ENCODE measurements around the gene VANGL2.

Gene VANGL2

GRCh38 chr1:160429125-160429561, 28.8 kb downstream of the VANGL2 start:
- DNase-seq: peak in 1 of 2 donors; percentile 51

GRCh38 chr1:160429702-160430535, 29.6 kb downstream of the VANGL2 start:
- DNase-seq: peak; percentile 49 to 79

GRCh38 chr1:160431006-160431405, 30.6 kb downstream of the VANGL2 start:
- DNase-seq: no peak

- DNase-seq: no peak
Observed at GRCh38 chr1:160431571-160431970, 31.2 kb downstream of the VANGL2 start.

- DNase-seq: peak; percentile 76 to 91
Observed at GRCh38 chr1:160432371-160432786, 32.0 kb downstream of the VANGL2 start.

- DNase-seq: no peak
Observed at GRCh38 chr1:160436966-160437365, 36.6 kb downstream of the VANGL2 start.

GRCh38 chr1:160437432-160438316, 37.3 kb downstream of the VANGL2 start:
- no peak for DNase-seq

- DNase-seq: no peak
Observed at GRCh38 chr1:160438317-160438918, 38.1 kb downstream of the VANGL2 start.

GRCh38 chr1:160438935-160439334, 38.6 kb downstream of the VANGL2 start:
- no peak for DNase-seq

- no peak for DNase-seq
Observed at GRCh38 chr1:160439718-160440117, 39.4 kb downstream of the VANGL2 start.

GRCh38 chr1:160446945-160447600, 46.7 kb downstream of the VANGL2 start:
- DNase-seq: no peak

GRCh38 chr1:160449494-160449893, 49.1 kb downstream of the VANGL2 start:
- no peak for DNase-seq

GRCh38 chr1:160451119-160451858, 50.9 kb downstream of the VANGL2 start:
- no peak for DNase-seq

- DNase-seq: no peak
Observed at GRCh38 chr1:160451859-160452232, 51.5 kb downstream of the VANGL2 start.

- no peak for DNase-seq
Observed at GRCh38 chr1:160453443-160453842, 53.1 kb downstream of the VANGL2 start.

- DNase-seq: peak in 1 of 2 donors; percentile 23
Observed at GRCh38 chr1:160454371-160455152, 54.2 kb downstream of the VANGL2 start.

- DNase-seq: no peak
Observed at GRCh38 chr1:160455153-160455517, 54.8 kb downstream of the VANGL2 start.

GRCh38 chr1:160459056-160459455, 58.7 kb downstream of the VANGL2 start:
- DNase-seq: no peak

GRCh38 chr1:160459687-160460086, 59.3 kb downstream of the VANGL2 start:
- DNase-seq: no peak

GRCh38 chr1:160460214-160460642, 59.9 kb downstream of the VANGL2 start:
- no peak for DNase-seq

GRCh38 chr1:160460683-160461287, 60.4 kb downstream of the VANGL2 start:
- DNase-seq: no peak

All from inflammatory macrophage treated with lipopolysaccharide for 1 hour (primary cell).